AML-193 (cell line): ENCODE results near the gene HARS1.
"Not testable (repeated sequence)": the region's sequence is repeated elsewhere in the genome, so short reads cannot be mapped to it uniquely, and the experiment has no call there.

ENCODE experiments used
- DNase-seq, 2 experiments: peaks; one replicate each; lab custom pipeline; 2025; lab: John Stamatoyannopoulos, UW

The HARS1 gene

GRCh38 chr5:140674629-140675028, 16.5 kb downstream of the HARS1 start:
- no peak for DNase-seq

- DNase-seq = no peak
Observed at GRCh38 chr5:140674211-140674610, 17.0 kb downstream of the HARS1 start.

DNA sequence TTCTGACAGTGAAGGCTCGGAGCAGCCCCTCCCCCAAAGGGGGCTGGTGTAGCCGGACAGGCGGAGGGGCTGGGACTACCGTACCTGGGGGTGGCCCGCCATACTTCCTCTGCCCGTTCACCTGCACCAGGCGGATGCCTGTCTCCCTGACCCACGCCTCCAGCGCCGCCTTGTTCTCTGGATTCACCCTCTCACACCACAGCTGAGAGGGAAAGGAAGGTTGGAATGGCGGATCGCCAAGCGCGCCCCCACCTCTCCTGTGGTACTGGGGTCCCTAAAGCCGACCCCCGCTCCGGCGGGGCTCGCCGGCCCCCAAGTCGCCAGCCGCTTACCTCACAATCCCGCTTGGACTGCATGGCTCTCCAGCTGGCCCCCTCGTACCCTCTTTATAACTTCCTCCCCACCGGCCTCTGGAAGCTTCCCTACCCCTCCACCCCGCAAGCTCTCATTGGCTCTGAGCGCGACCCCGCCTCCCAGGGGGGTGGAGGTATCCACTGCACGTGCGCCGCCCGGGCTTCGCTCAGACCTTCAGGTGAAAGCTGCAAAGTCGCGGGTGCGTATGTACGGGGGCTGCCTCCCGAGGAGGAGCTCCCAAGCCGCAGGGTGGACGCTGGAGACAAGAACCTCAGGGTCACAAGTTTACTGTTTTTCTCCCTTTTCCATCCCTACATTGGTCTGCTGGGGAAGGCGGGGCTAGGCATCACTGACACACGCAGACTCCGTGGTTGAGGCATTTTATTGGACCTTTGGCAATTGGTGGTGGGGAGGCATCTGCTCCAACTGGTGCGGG, 17.8 kb downstream of the HARS1 start, which contains the start of gene DND1:
Gene DND1, minus strand, starts transcription at position 390 of the 790 bp plus-strand sequence. Its CDS starts 34 bp downstream, at position 356.
- no peak for DNase-seq

- no peak for DNase-seq
Observed at GRCh38 chr5:140672455-140673186, 18.5 kb downstream of the HARS1 start.

- DNase-seq = no peak
Observed at GRCh38 chr5:140671472-140672125, 19.6 kb downstream of the HARS1 start.

- not testable (repeated sequence) for DNase-seq
Observed at GRCh38 chr5:140671035-140671434, 20.1 kb downstream of the HARS1 start.

DNA sequence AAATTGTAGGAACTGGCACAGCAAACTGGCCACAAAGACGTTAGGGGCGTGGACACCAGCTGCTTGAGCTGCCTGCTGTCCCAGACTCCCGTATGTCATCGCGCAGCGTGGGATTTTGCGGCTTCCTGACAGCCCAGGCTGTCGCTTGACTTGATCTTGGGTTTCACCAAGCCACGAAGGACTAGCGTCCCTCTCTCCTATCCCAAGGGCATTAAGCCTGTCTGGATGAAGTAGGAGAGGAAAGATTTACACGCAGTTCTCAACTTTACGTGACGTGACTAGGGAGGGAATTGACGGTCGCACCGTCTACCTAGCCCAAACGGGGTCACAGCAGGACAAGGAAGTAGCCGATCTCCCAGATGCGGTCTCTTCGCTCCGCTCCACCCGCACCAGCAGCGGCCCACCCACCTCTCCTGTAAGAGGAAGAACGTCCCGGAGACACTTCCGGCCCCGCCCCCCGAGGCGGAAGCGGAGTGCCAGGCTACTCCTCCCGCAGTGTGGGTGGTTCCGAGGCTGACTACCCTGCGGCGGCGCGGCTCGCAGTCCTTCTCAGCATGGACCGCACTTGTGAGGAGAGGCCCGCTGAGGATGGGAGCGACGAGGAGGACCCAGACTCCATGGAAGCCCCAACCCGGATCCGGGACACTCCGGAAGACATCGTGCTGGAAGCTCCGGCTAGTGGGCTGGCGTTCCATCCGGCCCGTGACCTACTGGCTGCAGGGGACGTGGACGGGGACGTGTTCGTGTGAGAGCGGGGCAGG, 26.6 kb downstream of the HARS1 start, which contains the start of gene WDR55:
Gene WDR55, plus strand, starts transcription at position 546 of the 761 bp plus-strand sequence. Its CDS starts 9 bp downstream, at position 555.
- peak; percentile 92 to 93 for DNase-seq

DNA sequence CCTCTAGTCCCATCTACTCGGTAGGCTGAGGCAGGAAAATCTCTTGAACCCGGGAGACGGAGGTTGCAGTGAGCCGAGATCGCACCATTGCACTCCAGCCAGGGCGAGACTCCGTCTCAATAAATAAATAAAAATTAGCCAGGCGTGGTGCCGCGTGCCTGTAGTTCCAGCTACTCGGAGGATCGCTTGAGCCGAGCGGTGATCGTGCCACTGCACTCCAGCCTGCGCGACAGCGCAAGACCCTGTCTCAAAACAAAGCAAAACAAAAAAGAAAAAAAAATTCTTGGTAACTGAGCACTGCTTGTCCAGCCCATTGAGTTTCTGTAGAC, 27.2 kb downstream of the HARS1 start:
- DNase-seq = no peak

GRCh38 chr5:140660371-140660770, 30.8 kb downstream of the HARS1 start:
- DNase-seq = not testable (repeated sequence)

GRCh38 chr5:140658870-140659269, 32.3 kb downstream of the HARS1 start:
- no peak for DNase-seq

DNA sequence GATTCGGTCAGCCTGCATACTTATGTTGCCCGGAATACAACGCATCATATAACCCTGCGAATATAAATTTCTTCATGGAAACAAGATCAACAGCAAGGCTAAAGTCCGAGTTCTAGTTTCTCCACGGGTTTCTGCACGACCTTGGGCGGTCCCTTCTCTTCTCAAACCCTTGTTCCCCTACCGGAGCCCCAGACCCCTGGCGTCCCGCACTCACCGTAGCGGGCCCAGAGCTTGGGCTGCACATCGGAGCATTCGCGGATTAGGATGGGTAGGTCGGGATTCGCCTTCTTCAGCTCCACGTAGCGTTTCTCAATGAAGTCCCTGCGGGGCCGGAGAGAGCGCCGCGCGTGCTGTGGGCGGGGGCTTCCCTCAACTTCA, 44.1 kb downstream of the HARS1 start:
- no peak for DNase-seq

- no peak for DNase-seq
Observed at GRCh38 chr5:140642718-140643117, 48.5 kb downstream of the HARS1 start.

DNA sequence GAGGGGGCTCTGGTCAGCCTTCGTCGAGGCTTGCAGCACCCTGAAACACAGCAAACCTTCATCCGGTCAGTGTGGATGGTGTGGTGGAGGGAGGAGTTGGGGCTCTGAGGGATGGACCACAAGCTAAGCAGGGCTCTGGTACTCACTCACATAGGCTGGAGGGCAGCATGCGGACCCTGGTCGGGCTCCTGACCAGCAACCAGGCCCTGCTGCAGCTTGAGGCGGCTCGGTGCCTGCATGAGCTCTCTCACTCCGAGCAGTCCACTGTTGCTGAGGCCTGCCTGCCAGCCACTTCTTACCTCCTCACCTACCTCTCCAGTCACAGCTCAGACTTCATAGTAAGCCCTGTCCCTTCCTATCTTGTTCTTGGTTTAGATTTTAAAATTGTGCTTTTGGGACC, 49.5 kb downstream of the HARS1 start:
- DNase-seq = no peak

DNA sequence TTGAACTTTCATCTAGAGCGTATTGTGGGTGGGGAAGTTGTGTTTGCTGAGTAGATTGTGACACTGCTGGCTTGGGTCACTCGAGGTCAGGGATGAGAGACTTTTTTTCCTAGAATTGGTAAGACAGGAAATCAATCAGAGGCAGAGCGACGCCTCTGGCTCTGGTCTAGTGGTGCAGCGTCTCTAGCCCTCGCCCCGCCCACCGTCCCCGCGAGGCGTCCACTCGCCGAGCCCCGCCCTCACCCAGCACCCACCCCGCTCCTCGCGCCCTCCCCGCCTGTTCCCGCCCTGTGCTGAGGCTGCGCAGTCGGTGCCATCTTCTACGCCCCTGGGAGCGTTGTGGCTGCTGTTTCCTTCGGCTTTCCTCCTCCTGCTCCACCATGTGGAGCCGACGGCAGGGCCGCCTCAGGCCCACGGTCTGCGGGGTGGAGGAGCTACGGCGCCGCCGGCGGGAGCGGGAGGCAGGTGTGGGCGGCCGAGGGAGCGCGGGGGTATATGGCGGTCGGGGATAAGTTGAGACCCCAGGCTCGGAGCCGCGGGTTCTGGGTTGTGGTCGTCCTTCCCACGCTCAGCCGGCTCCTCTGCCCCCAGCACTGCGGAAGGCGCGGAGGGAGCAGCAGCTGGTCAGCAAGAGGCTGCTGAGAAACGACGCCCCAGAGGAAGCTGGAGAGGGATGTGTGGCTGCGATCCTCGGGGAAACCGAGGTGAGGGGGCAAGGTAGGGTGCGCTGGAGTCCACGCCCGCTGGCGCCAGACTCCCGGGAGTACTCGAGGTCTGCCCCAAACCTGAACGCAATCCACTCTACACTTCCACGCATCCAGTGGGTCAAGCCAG, 51.8 kb downstream of the HARS1 start, which contains the start of gene TMCO6:
Gene TMCO6, plus strand, starts transcription at position 304 of the 834 bp plus-strand sequence. Its CDS starts 77 bp downstream, at position 381.
- peak; percentile 96 to 97 for DNase-seq

DNA sequence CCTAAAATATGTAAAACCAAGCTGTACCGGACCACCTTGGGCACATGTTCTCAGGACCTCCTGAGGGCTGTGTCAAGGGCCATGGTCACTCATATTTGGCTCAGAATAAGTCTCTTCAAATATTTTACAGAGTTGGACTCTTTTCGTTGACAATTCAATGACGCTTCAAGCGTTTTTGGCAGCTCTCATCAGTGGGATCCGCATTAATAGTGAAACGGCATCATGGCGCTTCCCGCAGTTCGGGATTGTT, 52.3 kb downstream of the HARS1 start:
- not testable (repeated sequence) for DNase-seq

- no peak for DNase-seq
Observed at GRCh38 chr5:140637371-140638100, 53.6 kb downstream of the HARS1 start.

DNA sequence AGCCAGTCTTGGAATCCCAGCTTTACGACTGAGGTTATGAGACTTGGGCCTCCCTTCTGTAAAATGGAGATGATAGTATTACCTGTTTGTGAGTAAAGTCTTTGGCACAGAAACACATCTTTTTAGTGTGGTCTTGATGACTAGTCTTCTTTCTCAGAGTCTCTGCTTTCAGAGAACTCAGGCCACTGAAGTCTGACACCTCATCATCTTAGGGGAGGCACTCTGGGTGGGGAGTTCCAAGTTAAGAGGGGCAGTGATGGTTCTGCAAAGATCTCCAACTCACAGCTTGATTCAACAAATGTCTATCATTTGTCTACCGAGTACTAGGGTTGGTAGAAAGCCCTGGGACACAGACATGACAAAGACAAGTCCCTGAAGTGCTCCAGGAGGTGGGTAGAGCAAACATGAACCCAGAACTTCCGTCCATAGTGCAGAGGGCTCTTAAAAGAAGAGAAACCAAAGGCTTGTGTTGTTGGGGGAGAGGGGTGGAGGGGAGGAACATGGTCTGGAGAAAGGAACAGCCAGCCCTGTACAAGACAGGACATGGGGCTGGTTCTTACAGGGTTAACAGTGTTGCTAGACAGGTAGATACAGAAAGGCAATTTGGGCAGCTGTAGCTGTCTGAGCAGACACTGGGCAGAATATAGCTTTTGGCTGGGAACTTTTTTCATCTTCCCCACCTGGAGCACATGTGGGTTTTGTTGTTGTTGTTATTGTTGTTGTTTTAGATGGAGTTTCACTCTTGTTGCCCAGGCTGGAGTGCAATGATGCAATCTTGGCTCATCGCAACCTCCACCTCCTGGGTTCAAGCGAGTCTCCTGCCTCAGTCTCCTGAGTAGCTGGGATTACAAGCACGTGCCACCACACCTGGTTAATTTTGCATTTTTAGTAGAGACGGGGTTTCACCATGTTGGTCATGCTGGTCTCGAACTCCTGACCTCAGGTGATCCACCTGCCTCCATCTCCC, 55.6 kb downstream of the HARS1 start:
- no peak for DNase-seq

DNA sequence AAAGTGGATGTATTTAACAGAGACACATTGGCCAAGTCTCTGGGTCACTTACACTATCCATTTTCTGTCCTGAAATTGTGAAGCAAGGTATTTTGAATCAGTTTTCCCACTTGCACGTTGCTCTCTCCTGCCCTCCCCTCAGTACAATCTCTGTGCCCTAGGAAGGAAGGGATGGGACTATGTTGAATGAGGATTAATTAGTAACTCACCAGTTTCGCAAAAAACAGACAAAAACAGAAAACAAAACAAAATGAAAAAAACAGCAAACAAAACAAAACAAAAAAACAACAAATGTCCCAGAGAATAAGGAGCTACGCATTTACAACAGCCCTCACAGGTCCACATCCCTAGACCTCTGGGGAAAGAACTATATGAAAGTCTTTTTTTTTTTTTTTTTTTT, 57.1 kb downstream of the HARS1 start:
- DNase-seq = no peak

DNA sequence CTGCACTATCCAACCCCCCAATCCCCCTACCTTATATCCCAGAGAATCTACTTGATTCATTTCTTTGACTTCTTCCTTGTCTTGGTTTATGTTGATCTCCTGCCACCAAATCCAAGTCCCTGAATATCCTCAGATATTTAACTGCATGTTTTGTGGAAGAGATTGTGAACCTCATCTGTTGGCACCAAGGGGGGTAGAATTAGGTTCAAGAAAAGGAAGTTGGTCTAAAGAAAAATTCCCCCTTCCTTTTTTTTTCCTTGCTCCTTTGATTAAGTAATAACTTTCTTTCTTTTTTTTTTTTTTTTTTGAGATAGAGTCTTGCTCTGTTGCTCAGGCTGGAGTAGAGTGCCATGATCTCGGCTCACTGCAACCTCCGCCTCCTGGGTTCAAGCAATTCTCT, 57.7 kb downstream of the HARS1 start:
- DNase-seq = no peak
